Measurements from ENCODE around the gene GAB1.

Gene GAB1

GRCh38 chr4:143403553-143403820 lies 66.8 kb downstream of the GAB1 start:
- Histone ChIP-seq H3K9ac (ENCODE audit: low read depth, low read length) (no peak overlapping the region), H3K27ac (ENCODE audit: low read depth, low read length) (no peak overlapping the region), H3K36me3 (ENCODE audit: control insufficient read depth, insufficient read depth, low read length) (no peaks in the 10 kb centered on the region), H3K4me3 (ENCODE audit: low read depth, low read length) (no peak overlapping the region), H3K9me3 (ENCODE audit: control insufficient read depth, insufficient read depth, low read length) (no peaks in the 10 kb centered on the region), H3K27me3 (ENCODE audit: control insufficient read depth, insufficient read depth, low read length) (no peaks in the 10 kb centered on the region), H3K4me1 (ENCODE audit: control insufficient read depth, insufficient read depth, low read length) (peaks cover 26% of the 10 kb centered on the region)

GRCh38 chr4:143404555-143404954 lies 67.9 kb downstream of the GAB1 start:
- Histone ChIP-seq H3K27me3 (ENCODE audit: control insufficient read depth, insufficient read depth, low read length) (no peaks in the 10 kb centered on the region), H3K4me3 (ENCODE audit: low read depth, low read length) (no peak overlapping the region), H3K27ac (ENCODE audit: low read depth, low read length) (no peak overlapping the region), H3K36me3 (ENCODE audit: control insufficient read depth, insufficient read depth, low read length) (no peaks in the 10 kb centered on the region), H3K9me3 (ENCODE audit: control insufficient read depth, insufficient read depth, low read length) (no peaks in the 10 kb centered on the region), H3K9ac (ENCODE audit: low read depth, low read length) (no peak overlapping the region), H3K4me1 (ENCODE audit: control insufficient read depth, insufficient read depth, low read length) (peaks cover 15% of the 10 kb centered on the region)

- H3K9ac ChIP-seq (ENCODE audit: low read depth, low read length) = no peak overlapping the region
- no peak overlapping the region for H3K4me3 ChIP-seq (ENCODE audit: low read depth, low read length)
- no peak overlapping the region for H3K27ac ChIP-seq (ENCODE audit: low read depth, low read length)
- H3K9me3 ChIP-seq (ENCODE audit: control insufficient read depth, insufficient read depth, low read length) = no peaks in the 10 kb centered on the region
- no peaks in the 10 kb centered on the region for H3K27me3 ChIP-seq (ENCODE audit: control insufficient read depth, insufficient read depth, low read length)
- H3K4me1 ChIP-seq (ENCODE audit: control insufficient read depth, insufficient read depth, low read length) = peaks cover 13% of the 10 kb centered on the region
- no peaks in the 10 kb centered on the region for H3K36me3 ChIP-seq (ENCODE audit: control insufficient read depth, insufficient read depth, low read length)
Observed at GRCh38 chr4:143405075-143405730, 68.5 kb downstream of the GAB1 start.

DNA sequence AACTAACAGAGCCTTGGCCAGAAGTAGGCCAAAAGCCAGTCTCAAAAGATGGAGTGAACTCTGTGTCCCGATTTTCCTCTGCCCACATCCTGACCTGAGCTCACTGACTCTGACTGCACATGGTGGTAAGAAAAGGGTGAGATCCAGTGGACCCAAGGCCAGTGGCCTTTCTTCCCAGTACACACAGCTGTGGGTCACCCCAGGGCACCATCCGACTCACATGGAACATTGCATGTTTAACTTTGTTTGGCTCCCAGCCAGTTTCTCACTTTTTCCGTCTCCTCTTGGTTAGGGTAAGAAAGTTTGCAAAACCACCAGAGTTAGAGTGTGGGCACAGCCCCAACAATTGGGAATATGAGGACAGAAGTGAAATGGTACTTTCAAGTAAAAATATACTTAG lies 69.8 kb downstream of the GAB1 start:
- no peaks in the 10 kb centered on the region for H3K9me3 ChIP-seq (ENCODE audit: control insufficient read depth, insufficient read depth, low read length)
- no peak overlapping the region for H3K9ac ChIP-seq (ENCODE audit: low read depth, low read length)

DNA sequence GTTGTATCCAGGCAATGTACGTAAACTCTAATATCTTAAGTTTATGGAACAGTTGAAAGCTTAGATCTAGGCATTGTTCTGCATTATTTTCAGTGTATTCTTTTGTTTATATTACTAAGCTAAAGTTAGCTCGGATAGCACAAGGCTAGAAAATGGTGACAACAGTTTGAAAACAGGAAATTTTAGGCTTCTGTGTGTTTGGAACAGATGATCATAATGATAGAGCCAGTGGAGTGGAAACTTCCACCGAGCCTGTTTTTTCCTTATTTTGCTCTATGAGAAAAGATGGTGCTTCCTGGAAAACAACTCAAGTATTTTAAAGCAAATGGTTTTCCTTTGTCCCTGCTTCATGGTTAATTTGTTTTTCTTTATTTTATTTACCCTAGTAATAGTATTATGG lies 70.8 kb downstream of the GAB1 start:
- H3K9ac ChIP-seq (ENCODE audit: low read depth, low read length) = no peak overlapping the region
- H3K27ac ChIP-seq (ENCODE audit: low read depth, low read length) = no peak overlapping the region
- no peaks in the 10 kb centered on the region for H3K27me3 ChIP-seq (ENCODE audit: control insufficient read depth, insufficient read depth, low read length)
- no peaks in the 10 kb centered on the region for H3K36me3 ChIP-seq (ENCODE audit: control insufficient read depth, insufficient read depth, low read length)
- peaks cover 18% of the 10 kb centered on the region for H3K4me1 ChIP-seq (ENCODE audit: control insufficient read depth, insufficient read depth, low read length)
- no peaks in the 10 kb centered on the region for H3K9me3 ChIP-seq (ENCODE audit: control insufficient read depth, insufficient read depth, low read length)
- H3K4me3 ChIP-seq (ENCODE audit: low read depth, low read length) = no peak overlapping the region

More for the DNA sequence above, 69.8 kb downstream of the GAB1 start:
- no peaks in the 10 kb centered on the region for H3K27me3 ChIP-seq (ENCODE audit: control insufficient read depth, insufficient read depth, low read length)
- no peak overlapping the region for H3K4me3 ChIP-seq (ENCODE audit: low read depth, low read length)
- no peak overlapping the region for H3K27ac ChIP-seq (ENCODE audit: low read depth, low read length)
- peaks cover 18% of the 10 kb centered on the region for H3K4me1 ChIP-seq (ENCODE audit: control insufficient read depth, insufficient read depth, low read length)
- no peaks in the 10 kb centered on the region for H3K36me3 ChIP-seq (ENCODE audit: control insufficient read depth, insufficient read depth, low read length)

GRCh38 chr4:143407888-143408287 lies 71.2 kb downstream of the GAB1 start:
- Histone ChIP-seq H3K36me3 (ENCODE audit: control insufficient read depth, insufficient read depth, low read length) (no peaks in the 10 kb centered on the region), H3K27ac (ENCODE audit: low read depth, low read length) (no peak overlapping the region), H3K4me1 (ENCODE audit: control insufficient read depth, insufficient read depth, low read length) (peaks cover 18% of the 10 kb centered on the region), H3K9ac (ENCODE audit: low read depth, low read length) (no peak overlapping the region), H3K27me3 (ENCODE audit: control insufficient read depth, insufficient read depth, low read length) (no peaks in the 10 kb centered on the region), H3K4me3 (ENCODE audit: low read depth, low read length) (no peak overlapping the region), H3K9me3 (ENCODE audit: control insufficient read depth, insufficient read depth, low read length) (no peaks in the 10 kb centered on the region)

GRCh38 chr4:143410015-143410414 lies 73.3 kb downstream of the GAB1 start:
- no peak overlapping the region for H3K27ac ChIP-seq (ENCODE audit: low read depth, low read length)
- H3K9ac ChIP-seq (ENCODE audit: low read depth, low read length) = no peak overlapping the region
- no peaks in the 10 kb centered on the region for H3K9me3 ChIP-seq (ENCODE audit: control insufficient read depth, insufficient read depth, low read length)

DNA sequence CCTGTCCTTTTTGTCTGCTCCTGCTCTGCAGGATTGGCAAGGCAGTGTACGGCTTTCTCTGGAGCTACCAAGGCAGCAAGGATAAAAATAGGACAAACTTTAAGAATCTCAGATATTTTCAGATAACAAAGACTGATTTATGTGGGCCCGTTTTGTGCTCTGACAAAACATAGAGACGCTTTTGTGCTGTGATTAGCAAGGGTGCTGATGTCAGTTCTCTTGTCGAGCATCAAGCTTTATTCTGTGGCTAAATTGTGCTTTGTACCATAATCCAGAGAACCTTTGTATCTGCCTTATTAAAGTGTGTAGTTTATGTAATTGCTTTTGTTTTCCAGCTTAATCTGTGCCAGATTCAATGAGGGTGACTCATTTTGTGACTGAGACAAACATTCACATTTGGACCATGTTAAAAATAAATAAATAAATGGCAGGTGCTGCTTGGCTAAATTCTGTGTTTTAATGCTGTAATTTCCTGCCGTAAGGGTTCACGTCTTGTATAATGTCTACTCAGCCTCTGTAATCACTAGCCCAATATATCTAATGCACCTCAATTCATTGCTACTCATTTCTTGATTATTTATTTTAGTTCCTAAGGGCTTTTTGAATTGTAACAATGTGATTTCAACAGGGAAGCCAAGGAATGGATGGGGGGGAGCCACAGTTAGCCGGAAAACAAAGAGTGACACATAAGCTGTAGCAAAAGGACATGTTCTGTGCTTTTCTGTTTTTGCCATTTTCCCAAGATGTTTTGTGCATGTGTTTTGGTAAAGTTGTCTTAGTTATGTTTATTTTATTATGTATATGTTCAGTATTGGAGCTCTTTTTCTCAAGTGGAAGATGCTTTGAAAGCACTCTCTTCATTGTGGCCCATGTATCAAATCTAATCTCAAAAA lies 75.1 kb downstream of the GAB1 start:
- H3K4me3 ChIP-seq (ENCODE audit: low read depth, low read length) = no peak overlapping the region
- H3K4me1 ChIP-seq (ENCODE audit: control insufficient read depth, insufficient read depth, low read length) = peaks cover 18% of the 10 kb centered on the region

More at GRCh38 chr4:143410015-143410414, 73.3 kb downstream of the GAB1 start:
- Histone ChIP-seq H3K36me3 (ENCODE audit: control insufficient read depth, insufficient read depth, low read length) (no peaks in the 10 kb centered on the region), H3K27me3 (ENCODE audit: control insufficient read depth, insufficient read depth, low read length) (no peaks in the 10 kb centered on the region), H3K4me3 (ENCODE audit: low read depth, low read length) (no peak overlapping the region), H3K4me1 (ENCODE audit: control insufficient read depth, insufficient read depth, low read length) (peaks cover 18% of the 10 kb centered on the region)

DNA sequence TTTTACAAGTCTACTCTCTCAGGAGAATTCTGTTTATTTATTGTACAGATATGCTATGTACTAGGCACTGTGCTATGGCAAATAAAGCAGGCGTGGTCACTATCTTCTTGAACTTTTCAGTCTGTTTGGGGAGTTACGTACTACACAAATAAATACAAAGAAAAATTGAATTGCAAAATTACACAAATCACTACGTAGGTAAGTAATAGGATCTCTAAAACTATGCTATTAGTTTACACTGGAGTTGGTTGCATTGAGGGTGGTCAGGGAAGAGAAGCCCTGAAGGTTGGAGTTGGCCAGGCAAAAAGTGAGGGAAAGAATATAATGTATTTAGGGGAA lies 75.7 kb downstream of the GAB1 start:
- no peaks in the 10 kb centered on the region for H3K9me3 ChIP-seq (ENCODE audit: control insufficient read depth, insufficient read depth, low read length)
- no peak overlapping the region for H3K27ac ChIP-seq (ENCODE audit: low read depth, low read length)
- H3K27me3 ChIP-seq (ENCODE audit: control insufficient read depth, insufficient read depth, low read length) = no peaks in the 10 kb centered on the region
- H3K4me3 ChIP-seq (ENCODE audit: low read depth, low read length) = no peak overlapping the region
- no peak overlapping the region for H3K9ac ChIP-seq (ENCODE audit: low read depth, low read length)
- peaks cover 16% of the 10 kb centered on the region for H3K4me1 ChIP-seq (ENCODE audit: control insufficient read depth, insufficient read depth, low read length)
- peaks cover 12% of the 10 kb centered on the region for H3K36me3 ChIP-seq (ENCODE audit: control insufficient read depth, insufficient read depth, low read length)

More for the DNA sequence above, 75.1 kb downstream of the GAB1 start:
- H3K27me3 ChIP-seq (ENCODE audit: control insufficient read depth, insufficient read depth, low read length) = no peaks in the 10 kb centered on the region
- H3K36me3 ChIP-seq (ENCODE audit: control insufficient read depth, insufficient read depth, low read length) = peaks cover 10% of the 10 kb centered on the region
- no peak overlapping the region for H3K27ac ChIP-seq (ENCODE audit: low read depth, low read length)
- H3K9me3 ChIP-seq (ENCODE audit: control insufficient read depth, insufficient read depth, low read length) = no peaks in the 10 kb centered on the region
- H3K9ac ChIP-seq (ENCODE audit: low read depth, low read length) = no peak overlapping the region

DNA sequence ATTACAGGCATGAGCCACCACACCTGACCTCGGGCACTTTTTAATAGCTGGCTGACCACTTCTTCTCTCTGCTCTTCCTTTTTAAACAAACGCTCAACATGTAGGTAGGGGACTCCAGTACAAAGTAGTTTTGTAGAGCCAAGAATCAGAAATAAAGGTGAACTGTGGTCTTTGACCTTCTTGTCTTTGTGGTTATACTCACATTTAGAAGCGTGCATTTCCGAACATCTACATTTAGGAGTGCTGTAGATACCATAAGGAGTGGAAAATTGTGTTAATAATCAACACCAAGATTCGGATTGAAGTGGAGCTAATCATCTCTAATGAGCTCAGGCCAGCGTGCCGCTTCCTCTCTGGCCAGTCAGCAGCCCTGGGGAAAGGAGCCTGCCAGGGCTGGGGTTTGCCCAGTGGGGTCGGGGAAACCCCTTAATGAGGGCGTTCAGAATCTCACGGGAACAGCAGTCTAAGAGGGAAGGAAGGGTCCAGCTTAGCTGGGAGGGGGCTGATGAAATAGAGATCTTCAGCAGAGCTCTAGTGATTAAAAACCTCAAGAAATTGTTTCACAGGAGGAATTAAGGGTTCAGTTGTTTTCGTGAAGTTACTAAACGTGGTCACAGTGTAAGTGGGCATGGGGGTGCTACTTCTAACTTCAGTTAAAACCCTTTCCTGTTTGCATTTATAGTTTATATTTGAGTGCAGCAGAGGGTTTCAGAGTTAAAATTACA lies 81.2 kb downstream of the GAB1 start:
- no peak overlapping the region for H3K9ac ChIP-seq (ENCODE audit: low read depth, low read length)
- H3K4me3 ChIP-seq (ENCODE audit: low read depth, low read length) = no peak overlapping the region
- no peaks in the 10 kb centered on the region for H3K4me1 ChIP-seq (ENCODE audit: control insufficient read depth, insufficient read depth, low read length)

DNA sequence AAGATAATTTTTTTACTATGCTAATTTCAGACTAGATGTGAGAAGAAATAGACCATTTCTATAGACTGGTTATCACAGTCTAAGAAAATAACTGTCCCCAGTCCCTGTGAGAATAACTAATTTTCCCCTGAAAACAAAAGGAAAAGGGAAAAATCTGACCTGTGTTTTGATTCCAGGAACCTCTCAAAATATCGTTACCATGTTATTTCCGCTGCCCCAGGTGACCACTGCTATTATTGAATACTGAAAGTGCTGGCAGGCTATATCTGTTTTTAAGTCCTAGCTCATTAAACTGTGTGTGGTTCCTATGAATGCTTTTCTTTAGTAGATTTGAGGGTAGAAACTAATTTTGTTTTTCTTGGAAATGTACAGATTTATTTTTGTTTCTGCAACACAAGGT lies 83.6 kb downstream of the GAB1 start:
- Histone ChIP-seq H3K9ac (ENCODE audit: low read depth, low read length) (no peak overlapping the region), H3K27me3 (ENCODE audit: control insufficient read depth, insufficient read depth, low read length) (no peaks in the 10 kb centered on the region), H3K27ac (ENCODE audit: low read depth, low read length) (no peak overlapping the region), H3K4me3 (ENCODE audit: low read depth, low read length) (no peak overlapping the region), H3K4me1 (ENCODE audit: control insufficient read depth, insufficient read depth, low read length) (no peaks in the 10 kb centered on the region), H3K9me3 (ENCODE audit: control insufficient read depth, insufficient read depth, low read length) (no peaks in the 10 kb centered on the region), H3K36me3 (ENCODE audit: control insufficient read depth, insufficient read depth, low read length) (peaks cover 12% of the 10 kb centered on the region)

More for the DNA sequence above, 81.2 kb downstream of the GAB1 start:
- no peaks in the 10 kb centered on the region for H3K27me3 ChIP-seq (ENCODE audit: control insufficient read depth, insufficient read depth, low read length)
- no peak overlapping the region for H3K27ac ChIP-seq (ENCODE audit: low read depth, low read length)
- H3K36me3 ChIP-seq (ENCODE audit: control insufficient read depth, insufficient read depth, low read length) = peaks cover 12% of the 10 kb centered on the region
- H3K9me3 ChIP-seq (ENCODE audit: control insufficient read depth, insufficient read depth, low read length) = no peaks in the 10 kb centered on the region
